ENCODE data around the gene GRK5.

The GRK5 gene

GRCh38 chr10:119394657-119395279, 187.4 kb downstream of the GRK5 start:
- Mint-ChIP-seq H3K4me3 (no peak overlapping the region), H3K36me3 (ENCODE audit: low read depth) (peaks cover 14% of the 10 kb centered on the region), H3K27ac (peak overlapping the region; percentile 71), H3K9me3 (no peaks in the 10 kb centered on the region), H3K27me3 (ENCODE audit: low read depth) (no peaks in the 10 kb centered on the region), H3K4me1 (ENCODE audit: low read depth) (peaks cover 27% of the 10 kb centered on the region)

GRCh38 chr10:119395280-119396007, 188.1 kb downstream of the GRK5 start:
- no peak overlapping the region for H3K4me3 Mint-ChIP-seq
- no peaks in the 10 kb centered on the region for H3K27me3 Mint-ChIP-seq (ENCODE audit: low read depth)
- H3K9me3 Mint-ChIP-seq, result no peaks in the 10 kb centered on the region
- H3K27ac Mint-ChIP-seq, result no peak overlapping the region
- H3K36me3 Mint-ChIP-seq (ENCODE audit: low read depth), result peaks cover 10% of the 10 kb centered on the region
- peaks cover 23% of the 10 kb centered on the region for H3K4me1 Mint-ChIP-seq (ENCODE audit: low read depth)

- Mint-ChIP-seq H3K36me3 (ENCODE audit: low read depth) (peaks cover 9% of the 10 kb centered on the region), H3K9me3 (no peaks in the 10 kb centered on the region), H3K4me1 (ENCODE audit: low read depth) (peaks cover 23% of the 10 kb centered on the region), H3K27ac (no peak overlapping the region), H3K4me3 (no peak overlapping the region), H3K27me3 (ENCODE audit: low read depth) (no peaks in the 10 kb centered on the region)
Observed at GRCh38 chr10:119396008-119396708, 188.8 kb downstream of the GRK5 start.

GRCh38 chr10:119396709-119397071, 189.3 kb downstream of the GRK5 start:
- Mint-ChIP-seq H3K36me3 (ENCODE audit: low read depth) (peaks cover 9% of the 10 kb centered on the region), H3K27me3 (ENCODE audit: low read depth) (no peaks in the 10 kb centered on the region), H3K4me3 (no peak overlapping the region), H3K9me3 (no peaks in the 10 kb centered on the region), H3K27ac (no peak overlapping the region), H3K4me1 (ENCODE audit: low read depth) (peaks cover 23% of the 10 kb centered on the region)

- Mint-ChIP-seq H3K9me3 (no peaks in the 10 kb centered on the region), H3K27me3 (ENCODE audit: low read depth) (no peaks in the 10 kb centered on the region), H3K4me1 (ENCODE audit: low read depth) (peaks cover 23% of the 10 kb centered on the region), H3K4me3 (no peak overlapping the region), H3K36me3 (ENCODE audit: low read depth) (peaks cover 12% of the 10 kb centered on the region), H3K27ac (peak overlapping the region; percentile 62)
Observed at GRCh38 chr10:119397416-119397815, 190.0 kb downstream of the GRK5 start.

- Mint-ChIP-seq H3K27me3 (ENCODE audit: low read depth) (no peaks in the 10 kb centered on the region), H3K9me3 (no peaks in the 10 kb centered on the region), H3K4me3 (no peak overlapping the region), H3K27ac (no peak overlapping the region), H3K36me3 (ENCODE audit: low read depth) (peaks cover 16% of the 10 kb centered on the region), H3K4me1 (ENCODE audit: low read depth) (peaks cover 19% of the 10 kb centered on the region)
Observed at GRCh38 chr10:119398996-119399395, 191.6 kb downstream of the GRK5 start.

- peaks cover 16% of the 10 kb centered on the region for H3K4me1 Mint-ChIP-seq (ENCODE audit: low read depth)
- no peak overlapping the region for H3K4me3 Mint-ChIP-seq
- peak overlapping the region; percentile 39 for H3K27ac Mint-ChIP-seq
- H3K9me3 Mint-ChIP-seq, result no peaks in the 10 kb centered on the region
- peaks cover 15% of the 10 kb centered on the region for H3K36me3 Mint-ChIP-seq (ENCODE audit: low read depth)
- no peaks in the 10 kb centered on the region for H3K27me3 Mint-ChIP-seq (ENCODE audit: low read depth)
Observed at GRCh38 chr10:119399466-119399865, 192.1 kb downstream of the GRK5 start.

- Mint-ChIP-seq H3K4me3 (no peak overlapping the region), H3K4me1 (ENCODE audit: low read depth) (peaks cover 3% of the 10 kb centered on the region), H3K27ac (no peak overlapping the region), H3K36me3 (ENCODE audit: low read depth) (peaks cover 11% of the 10 kb centered on the region), H3K27me3 (ENCODE audit: low read depth) (no peaks in the 10 kb centered on the region), H3K9me3 (no peaks in the 10 kb centered on the region)
Observed at GRCh38 chr10:119401671-119402395, 194.5 kb downstream of the GRK5 start.

GRCh38 chr10:119403921-119404320, 196.6 kb downstream of the GRK5 start:
- H3K9me3 Mint-ChIP-seq, result no peaks in the 10 kb centered on the region
- H3K4me3 Mint-ChIP-seq, result no peak overlapping the region
- no peak overlapping the region for H3K27ac Mint-ChIP-seq
- H3K27me3 Mint-ChIP-seq (ENCODE audit: low read depth), result no peaks in the 10 kb centered on the region
- H3K36me3 Mint-ChIP-seq (ENCODE audit: low read depth), result peaks cover 7% of the 10 kb centered on the region
- H3K4me1 Mint-ChIP-seq (ENCODE audit: low read depth), result peaks cover 6% of the 10 kb centered on the region

GRCh38 chr10:119404719-119405519, 197.5 kb downstream of the GRK5 start:
- Mint-ChIP-seq H3K9me3 (no peaks in the 10 kb centered on the region), H3K4me3 (no peak overlapping the region), H3K27ac (no peak overlapping the region), H3K4me1 (ENCODE audit: low read depth) (peaks cover 7% of the 10 kb centered on the region), H3K27me3 (ENCODE audit: low read depth) (no peaks in the 10 kb centered on the region), H3K36me3 (ENCODE audit: low read depth) (peaks cover 7% of the 10 kb centered on the region)

- Mint-ChIP-seq H3K4me1 (ENCODE audit: low read depth) (peaks cover 7% of the 10 kb centered on the region), H3K27me3 (ENCODE audit: low read depth) (no peaks in the 10 kb centered on the region), H3K36me3 (ENCODE audit: low read depth) (peaks cover 7% of the 10 kb centered on the region), H3K9me3 (no peaks in the 10 kb centered on the region), H3K27ac (no peak overlapping the region), H3K4me3 (no peak overlapping the region)
Observed at GRCh38 chr10:119405520-119405807, 198.1 kb downstream of the GRK5 start.

GRCh38 chr10:119406137-119406536, 198.8 kb downstream of the GRK5 start:
- H3K4me1 Mint-ChIP-seq (ENCODE audit: low read depth), result peaks cover 8% of the 10 kb centered on the region
- H3K27ac Mint-ChIP-seq, result no peak overlapping the region
- no peak overlapping the region for H3K4me3 Mint-ChIP-seq
- no peaks in the 10 kb centered on the region for H3K27me3 Mint-ChIP-seq (ENCODE audit: low read depth)
- peaks cover 7% of the 10 kb centered on the region for H3K36me3 Mint-ChIP-seq (ENCODE audit: low read depth)
- H3K9me3 Mint-ChIP-seq, result no peaks in the 10 kb centered on the region

GRCh38 chr10:119406601-119407253, 199.4 kb downstream of the GRK5 start:
- no peaks in the 10 kb centered on the region for H3K9me3 Mint-ChIP-seq
- no peak overlapping the region for H3K27ac Mint-ChIP-seq
- no peaks in the 10 kb centered on the region for H3K27me3 Mint-ChIP-seq (ENCODE audit: low read depth)
- peaks cover 7% of the 10 kb centered on the region for H3K36me3 Mint-ChIP-seq (ENCODE audit: low read depth)
- no peak overlapping the region for H3K4me3 Mint-ChIP-seq
- peaks cover 10% of the 10 kb centered on the region for H3K4me1 Mint-ChIP-seq (ENCODE audit: low read depth)

All from T-helper 1 cell treated with Interleukin-12 subunit alpha and Interleukin-12 subunit beta and Interleukin-4 antibody, amounts not matched to agents 30 μg/mL and 1 μg/mL, for 36 hours (primary cell).